GM04504 (cell line): ENCODE data around the gene LASP1NB.
"Not testable (repeated sequence)": the region's sequence is repeated elsewhere in the genome, so short reads cannot be mapped to it uniquely, and the experiment has no call there.

Experiments used
- DNase-seq: peaks from one replicate; pipeline ENCODE4 v3.0.0-alpha.2; 2012; ENCODE audit warnings: low read depth

The LASP1NB gene

GRCh38 chr17:38897176-38897575 lies 28.2 kb upstream of the LASP1NB start:
- DNase-seq, result no peak

DNA sequence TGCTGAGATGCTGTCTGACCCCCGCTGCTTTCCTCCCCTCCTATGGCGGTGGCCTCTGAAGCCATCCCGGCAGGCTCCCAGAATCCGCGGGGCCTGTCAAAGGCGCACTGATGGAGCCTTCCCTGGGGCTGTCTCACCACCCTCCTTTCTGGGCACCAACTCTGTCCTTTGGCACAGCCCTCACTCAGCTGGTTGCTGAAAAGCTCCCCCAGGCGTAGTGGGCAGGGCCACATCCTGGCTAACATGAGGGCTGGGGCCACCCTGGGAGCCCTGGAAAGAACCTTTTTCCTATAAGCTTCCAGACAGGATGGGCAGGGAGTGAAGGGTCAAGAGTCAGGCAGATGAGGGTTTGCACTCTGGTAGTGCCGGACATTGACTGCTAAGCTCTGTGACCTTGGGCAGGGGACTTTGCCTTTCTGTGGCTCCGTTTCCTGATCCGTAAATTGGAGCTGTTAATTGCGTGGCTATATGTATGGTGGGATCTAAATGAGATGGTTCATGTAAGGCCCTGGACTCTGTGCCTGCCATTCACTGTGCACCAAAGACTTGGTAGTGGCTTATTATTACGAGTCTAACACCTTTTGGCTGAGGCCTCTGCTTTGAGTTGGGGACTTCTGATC lies 27.6 kb upstream of the LASP1NB start:
- DNase-seq, result no peak

DNA sequence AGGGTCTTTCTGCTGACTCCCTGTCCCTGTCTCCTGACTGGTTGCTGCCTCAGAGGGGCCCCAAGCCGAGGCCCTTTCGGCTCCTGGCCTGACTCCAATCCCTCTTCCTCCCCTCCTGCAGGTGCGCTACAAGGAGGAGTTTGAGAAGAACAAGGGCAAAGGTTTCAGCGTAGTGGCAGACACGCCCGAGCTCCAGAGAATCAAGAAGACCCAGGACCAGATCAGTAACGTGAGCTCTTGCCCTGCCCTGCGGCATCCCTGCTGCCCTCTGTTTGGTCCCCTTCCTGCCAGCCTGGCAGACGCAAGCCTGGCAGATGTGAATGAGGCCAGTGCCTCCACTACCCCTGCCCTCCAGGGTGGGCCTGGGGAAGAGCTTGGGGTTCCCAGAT lies 27.1 kb upstream of the LASP1NB start:
- no peak for DNase-seq

GRCh38 chr17:38898812-38899348 lies 26.5 kb upstream of the LASP1NB start:
- DNase-seq, result no peak

DNA sequence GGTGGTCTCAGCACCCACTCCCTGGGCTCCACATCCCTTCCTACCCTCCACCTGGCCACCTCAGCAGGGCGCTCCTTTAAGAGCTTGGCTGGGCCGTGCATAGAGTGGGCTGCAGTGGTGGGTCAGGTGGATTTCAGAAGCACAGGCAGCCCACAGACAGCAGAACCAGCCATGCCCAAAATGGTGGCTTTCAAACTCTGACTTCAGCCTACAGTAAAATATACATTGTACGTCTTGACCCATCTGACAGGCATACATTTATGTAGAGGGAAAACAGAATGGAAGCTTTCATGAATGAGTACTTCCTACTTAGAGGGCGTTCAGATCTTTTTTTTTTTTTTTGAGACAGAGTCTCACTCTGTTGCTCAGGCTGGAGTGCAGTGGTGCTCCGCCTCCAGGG lies 26.0 kb upstream of the LASP1NB start:
- DNase-seq, result no peak

GRCh38 chr17:38900978-38901656 lies 24.3 kb upstream of the LASP1NB start:
- peak; percentile 88 for DNase-seq

- no peak for DNase-seq
Observed at GRCh38 chr17:38903404-38903803, 22.0 kb upstream of the LASP1NB start.

DNA sequence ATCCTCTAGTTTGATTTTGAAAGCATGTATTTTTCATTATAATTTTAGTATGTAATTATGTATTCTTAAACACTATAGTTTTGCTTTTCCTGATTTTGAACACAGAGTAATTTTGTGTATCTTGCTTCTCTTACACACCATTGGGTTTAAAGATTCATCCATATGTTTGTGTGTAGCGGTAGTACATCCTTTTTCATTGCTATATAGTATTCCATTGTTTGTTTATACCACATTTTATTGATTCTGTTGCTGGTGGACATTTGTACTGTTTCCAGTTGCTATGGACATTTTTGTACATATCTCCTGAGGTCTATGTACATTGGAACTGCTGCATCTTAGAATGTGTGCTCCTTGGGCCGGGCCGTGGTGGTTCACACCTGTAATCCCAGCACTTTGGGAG lies 20.5 kb upstream of the LASP1NB start:
- DNase-seq, result no peak

GRCh38 chr17:38905375-38905774 lies 20.0 kb upstream of the LASP1NB start:
- DNase-seq, result no peak

DNA sequence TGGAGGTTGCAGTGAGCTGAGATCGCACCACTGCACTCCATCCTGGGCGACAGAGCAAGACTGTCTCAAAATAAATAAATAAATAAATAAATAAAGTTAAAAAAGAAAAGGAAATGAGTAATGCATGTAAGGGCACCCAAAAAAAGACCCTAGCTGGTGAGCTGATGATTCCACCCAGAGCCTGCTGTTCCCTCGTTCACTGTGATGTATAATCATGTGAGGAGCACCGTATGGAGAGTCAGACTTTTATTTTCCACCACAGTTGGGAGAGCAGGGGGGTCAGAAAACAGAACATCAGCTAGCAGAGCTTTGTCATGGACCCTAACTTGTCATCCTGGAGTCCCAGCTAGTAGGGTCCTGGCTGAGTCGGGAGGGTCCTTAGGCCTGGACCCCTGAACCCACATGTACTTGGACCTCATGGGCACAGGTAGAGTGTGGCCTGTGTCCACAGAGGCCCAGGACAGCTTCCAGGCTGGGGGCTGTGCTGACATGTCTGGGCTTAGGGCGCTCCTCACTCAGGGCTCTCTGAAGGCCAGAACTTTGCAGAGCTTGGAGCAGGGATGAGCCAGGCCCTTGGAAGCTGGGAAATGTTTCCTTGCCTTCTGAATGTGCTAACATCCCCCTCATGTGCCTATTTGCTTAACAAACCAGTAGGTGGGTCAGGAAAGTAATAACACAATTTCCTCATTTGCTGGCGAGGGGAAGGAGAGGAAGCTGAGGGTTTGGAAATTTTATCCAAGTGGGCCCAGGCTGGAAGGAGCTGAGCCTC lies 18.8 kb upstream of the LASP1NB start:
- no peak for DNase-seq

DNA sequence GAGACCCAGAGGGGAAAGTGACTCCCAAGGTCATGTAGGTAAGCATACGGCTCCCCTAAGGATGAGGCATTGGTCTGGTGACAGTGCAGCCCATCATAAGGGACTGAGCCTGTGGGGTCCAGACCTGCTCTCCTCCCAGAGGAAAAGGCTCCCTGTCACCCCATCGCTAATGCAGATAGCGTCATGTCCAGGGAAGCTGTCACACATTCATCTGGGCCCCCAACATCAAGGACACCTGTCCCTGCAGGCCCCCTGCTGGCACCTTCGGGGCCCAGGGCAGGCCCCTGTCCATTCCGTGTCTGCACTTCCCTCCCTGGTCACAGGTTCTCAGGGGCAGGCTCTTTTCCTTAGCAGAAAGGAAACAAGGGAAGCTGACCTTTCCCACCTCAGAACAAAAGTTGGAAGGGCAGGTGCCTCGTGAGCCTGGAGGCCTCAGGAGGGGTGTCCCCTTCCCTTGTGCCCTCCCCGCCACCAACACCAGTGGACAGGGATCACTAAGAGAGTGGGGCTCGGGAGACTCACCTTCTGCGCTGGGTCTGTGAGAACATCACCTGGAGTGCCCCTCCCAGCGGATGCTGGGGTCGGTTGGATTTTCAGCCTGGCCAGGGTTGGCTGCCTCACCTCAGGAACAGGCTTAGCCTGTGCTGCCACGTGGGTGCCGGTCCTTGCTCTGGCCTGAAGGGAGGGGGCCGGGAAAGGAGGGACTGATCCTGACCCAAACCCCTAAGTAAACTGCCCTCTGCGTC lies 17.3 kb upstream of the LASP1NB start:
- DNase-seq, result no peak

DNA sequence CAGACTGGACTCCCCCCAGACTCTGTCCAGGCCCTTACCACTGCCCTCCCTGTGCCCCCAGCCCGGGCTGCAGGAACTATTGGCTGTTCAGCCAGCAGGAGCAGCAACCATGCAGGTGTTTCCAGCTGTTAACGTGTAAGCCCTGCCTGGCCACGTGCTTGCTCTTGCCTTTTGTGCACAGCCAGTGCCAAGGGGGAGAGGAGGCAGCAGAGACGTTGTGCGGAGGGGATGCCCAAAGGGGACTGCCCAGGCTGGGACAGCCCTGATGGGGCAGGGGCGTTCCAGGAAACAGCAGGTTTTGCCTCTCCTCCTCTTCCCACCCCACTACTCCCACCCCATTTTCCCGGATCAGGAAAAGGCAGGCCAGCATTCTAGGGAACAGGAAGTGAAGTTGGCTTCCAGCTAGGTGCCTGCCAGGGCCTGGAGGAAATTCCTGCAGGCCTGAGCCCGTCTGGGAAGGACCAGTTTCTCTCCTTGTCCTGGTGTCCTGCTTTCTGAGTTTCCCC lies 16.7 kb upstream of the LASP1NB start:
- DNase-seq, result no peak

DNA sequence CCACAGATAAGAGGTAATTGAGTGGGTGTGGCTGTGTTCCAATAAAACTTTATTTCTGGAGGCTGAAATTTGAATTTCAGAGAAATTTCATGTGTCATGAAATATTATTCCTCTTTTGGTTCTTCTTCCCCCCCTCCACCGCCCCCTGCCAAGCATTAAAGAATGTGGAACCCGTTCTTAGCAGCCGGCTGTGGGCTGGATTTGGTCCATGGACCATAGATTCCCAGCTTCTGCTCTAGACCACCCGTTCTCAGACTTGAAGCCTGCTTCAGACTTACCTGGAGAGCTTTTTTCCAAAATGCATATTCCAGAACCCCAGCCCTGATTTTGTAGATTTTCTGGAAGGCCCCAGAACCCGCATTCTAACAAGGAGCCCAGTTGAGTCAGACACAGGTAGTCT lies 15.1 kb upstream of the LASP1NB start:
- DNase-seq, result no peak

- no peak for DNase-seq
Observed at GRCh38 chr17:38911081-38911730, 14.2 kb upstream of the LASP1NB start.

DNA sequence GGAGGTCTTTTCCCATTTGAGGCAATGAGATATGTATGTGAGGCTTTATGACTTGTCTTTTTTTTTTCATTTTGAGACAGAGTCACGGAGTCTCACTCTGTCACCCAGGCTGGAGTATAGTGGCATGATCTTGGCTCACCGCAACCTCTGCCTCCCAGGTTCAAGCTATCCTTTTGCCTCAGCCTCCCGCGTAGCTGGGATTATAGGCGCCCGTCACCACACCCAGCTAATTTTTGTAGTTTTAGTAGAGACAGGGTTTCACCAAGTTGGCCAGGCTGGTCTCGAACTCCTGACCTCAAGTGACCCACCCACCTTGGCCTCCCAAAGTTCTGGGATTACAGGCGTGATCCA lies 13.7 kb upstream of the LASP1NB start:
- not testable (repeated sequence) for DNase-seq

DNA sequence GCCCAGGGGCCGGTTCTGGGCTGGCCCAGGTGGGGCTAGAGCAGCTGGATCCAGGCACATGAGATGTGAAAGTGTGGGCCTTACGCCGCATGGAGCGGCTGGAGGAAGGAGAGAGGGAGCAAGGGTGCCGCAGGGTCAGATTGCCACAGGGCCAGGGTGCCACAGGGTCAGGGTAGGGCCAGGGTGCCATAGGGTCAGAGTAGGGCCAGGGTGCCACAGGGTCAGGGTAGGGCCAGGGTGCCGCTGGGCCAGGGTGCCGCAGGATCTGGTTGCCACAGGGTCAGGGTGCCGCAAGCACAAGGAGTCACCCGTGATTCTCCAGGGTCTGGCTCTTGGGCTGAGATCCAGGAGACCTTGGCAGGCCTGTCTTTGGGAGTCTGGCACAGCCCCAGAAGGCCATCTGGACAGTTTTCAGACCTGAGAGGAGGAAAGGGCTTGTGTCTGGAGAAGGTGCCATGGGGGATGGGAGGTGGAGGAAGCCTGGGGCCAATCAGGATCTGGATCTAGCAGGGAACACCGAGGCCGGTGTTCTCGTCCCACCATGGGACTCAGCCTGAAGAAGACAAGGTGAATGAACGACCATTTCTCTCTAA lies 13.1 kb upstream of the LASP1NB start:
- DNase-seq, result peak; percentile 27

DNA sequence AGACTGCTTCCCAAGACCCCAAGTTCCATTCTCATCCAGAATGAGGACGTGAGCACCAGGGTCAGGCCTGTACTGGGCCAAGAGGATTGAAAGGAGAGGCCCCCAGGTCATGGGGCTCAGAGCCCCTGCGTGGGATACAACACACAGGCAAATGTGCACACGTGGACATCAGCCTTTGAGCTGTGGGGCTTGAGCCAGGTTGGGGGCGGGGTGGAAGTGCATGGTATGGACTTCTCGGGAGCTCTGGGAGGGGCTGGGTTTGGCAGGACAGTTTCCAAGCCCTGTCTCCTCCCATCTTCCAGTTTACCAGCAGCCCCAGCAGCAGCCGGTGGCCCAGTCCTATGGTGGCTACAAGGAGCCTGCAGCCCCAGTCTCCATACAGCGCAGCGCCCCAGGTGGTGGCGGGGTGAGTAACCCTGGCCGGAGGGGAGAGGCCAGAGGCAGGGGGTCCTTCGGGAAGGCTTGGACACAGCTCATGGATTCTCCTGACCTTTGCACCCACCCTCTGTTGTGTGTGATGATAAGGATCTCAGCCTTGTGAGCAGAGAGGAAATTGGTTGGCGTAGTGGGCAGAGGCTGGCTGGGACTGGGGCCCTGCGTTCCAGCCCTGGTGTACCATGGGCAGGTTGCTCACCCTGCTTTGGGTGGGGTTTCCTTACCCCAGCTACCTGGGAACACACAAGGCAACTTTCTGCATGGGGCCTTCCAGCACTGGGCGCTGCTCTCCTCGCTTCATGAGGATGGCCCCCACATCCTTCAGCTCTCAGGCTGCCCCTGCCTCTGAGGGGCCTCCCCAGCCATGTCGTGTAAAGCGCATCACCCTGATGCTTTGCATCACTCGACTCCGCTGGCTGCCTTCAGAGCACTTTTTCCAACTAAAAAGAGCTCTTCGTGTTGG lies 10.4 kb upstream of the LASP1NB start:
- DNase-seq, result no peak

- no peak for DNase-seq
Observed at GRCh38 chr17:38915639-38915995, 9.8 kb upstream of the LASP1NB start.

DNA sequence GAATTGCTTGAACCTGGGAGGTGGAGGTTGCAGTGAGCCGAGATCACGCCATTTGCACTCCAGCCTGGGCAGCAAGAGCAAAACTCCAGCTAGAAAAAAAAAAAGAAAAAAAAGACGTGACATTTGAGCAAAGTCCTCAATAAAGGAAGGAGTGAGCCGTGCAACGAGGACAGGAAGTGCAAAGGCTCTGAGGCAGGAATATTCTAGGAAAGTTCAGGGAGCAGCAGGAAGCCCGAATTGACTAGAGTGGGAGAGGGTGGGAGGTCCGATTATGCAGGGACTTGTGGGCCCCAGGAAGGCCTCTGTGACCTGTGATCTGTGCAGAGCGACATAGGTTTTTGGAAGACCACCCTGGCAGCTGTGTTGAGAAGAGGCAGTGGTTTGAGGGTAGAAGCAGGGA lies 8.6 kb upstream of the LASP1NB start:
- no peak for DNase-seq

DNA sequence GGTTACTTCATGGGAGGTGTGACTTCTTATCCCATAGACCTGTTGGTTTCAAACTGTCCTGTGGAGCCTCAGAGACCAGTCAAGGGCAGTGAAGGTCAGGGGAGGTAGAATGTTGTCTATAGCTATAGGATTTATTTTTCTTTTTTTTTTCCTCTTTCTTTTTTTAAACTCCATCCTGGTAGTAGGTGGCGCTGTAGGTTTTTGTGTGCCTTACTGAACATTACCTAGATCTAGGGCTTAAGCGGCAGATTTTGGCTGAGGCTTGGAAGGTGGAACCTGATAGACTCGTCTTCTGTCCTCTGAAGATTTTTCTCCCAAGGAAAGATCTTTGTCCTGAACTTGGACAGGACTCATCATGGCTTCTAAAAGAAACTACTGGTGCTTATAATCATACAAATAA lies 8.2 kb upstream of the LASP1NB start:
- DNase-seq, result no peak
